ENCODE results near the gene GNA14.
"Not testable (repeated sequence)": the region's sequence is repeated elsewhere in the genome, so short reads cannot be mapped to it uniquely, and the experiment has no call there.

GNA14 gene

GRCh38 chr9:77643871-77644270 is 4.3 kb downstream of the GNA14 start:
- DNase-seq (ENCODE audit: low read depth in 2 of 2), result no peak

GRCh38 chr9:77640741-77641580 is 7.2 kb downstream of the GNA14 start:
- DNase-seq (ENCODE audit: low read depth in 2 of 2), result no peak

- DNase-seq (ENCODE audit: low read depth in 2 of 2), result no peak
Measured at GRCh38 chr9:77632652-77633051, 15.5 kb downstream of the GNA14 start.

- DNase-seq (ENCODE audit: low read depth in 2 of 2), result not testable (repeated sequence)
Measured at GRCh38 chr9:77628864-77629263, 19.3 kb downstream of the GNA14 start.

GRCh38 chr9:77616191-77616590 is 31.9 kb downstream of the GNA14 start:
- no peak for DNase-seq (ENCODE audit: low read depth in 2 of 2)

- DNase-seq (ENCODE audit: low read depth in 2 of 2), result no peak
Measured at GRCh38 chr9:77614645-77615044, 33.5 kb downstream of the GNA14 start.

GRCh38 chr9:77606526-77606925 is 41.6 kb downstream of the GNA14 start:
- no peak for DNase-seq (ENCODE audit: low read depth in 2 of 2)

- no peak for DNase-seq (ENCODE audit: low read depth in 2 of 2)
Measured at GRCh38 chr9:77605449-77606220, 42.5 kb downstream of the GNA14 start.

GRCh38 chr9:77604316-77604715 is 43.8 kb downstream of the GNA14 start:
- no peak for DNase-seq (ENCODE audit: low read depth in 2 of 2)

- no peak for DNase-seq (ENCODE audit: low read depth in 2 of 2)
Measured at GRCh38 chr9:77602852-77603251, 45.3 kb downstream of the GNA14 start.

GRCh38 chr9:77601476-77602099 is 46.5 kb downstream of the GNA14 start:
- no peak for DNase-seq (ENCODE audit: low read depth in 2 of 2)

- DNase-seq (ENCODE audit: low read depth in 2 of 2), result no peak
Measured at GRCh38 chr9:77600810-77601209, 47.3 kb downstream of the GNA14 start.

GRCh38 chr9:77599492-77599891 is 48.6 kb downstream of the GNA14 start:
- no peak for DNase-seq (ENCODE audit: low read depth in 2 of 2)

GRCh38 chr9:77598991-77599390 is 49.1 kb downstream of the GNA14 start:
- DNase-seq (ENCODE audit: low read depth in 2 of 2), result peak in 1 of 2 experiments; percentile 5

- DNase-seq (ENCODE audit: low read depth in 2 of 2), result peak; percentile 17 to 18
Measured at GRCh38 chr9:77598524-77598923, 49.6 kb downstream of the GNA14 start.

GRCh38 chr9:77597057-77597456 is 51.1 kb downstream of the GNA14 start:
- DNase-seq (ENCODE audit: low read depth in 2 of 2), result no peak

- DNase-seq (ENCODE audit: low read depth in 2 of 2), result no peak
Measured at GRCh38 chr9:77595426-77596095, 52.6 kb downstream of the GNA14 start.

GRCh38 chr9:77594963-77595362 is 53.2 kb downstream of the GNA14 start:
- DNase-seq (ENCODE audit: low read depth in 2 of 2), result no peak

- no peak for DNase-seq (ENCODE audit: low read depth in 2 of 2)
Measured at GRCh38 chr9:77593528-77593927, 54.6 kb downstream of the GNA14 start.

GRCh38 chr9:77592476-77592875 is 55.6 kb downstream of the GNA14 start:
- DNase-seq (ENCODE audit: low read depth in 2 of 2), result no peak

- DNase-seq (ENCODE audit: low read depth in 2 of 2), result no peak
Measured at GRCh38 chr9:77589046-77589795, 58.9 kb downstream of the GNA14 start.
